Liver (tissue), 9 donors: ENCODE results near the gene PHF12. TPM values are rescaled to one million over a fixed set of nuclear protein-coding genes. Genes with fewer than 3 reads are reported as not detected.

Experiments
- DNase-seq: peaks from one replicate; pipeline ENCODE4 v3.0.0-alpha.2; 2017; ENCODE audit warnings: low spot score
- H3K27ac ChIP-seq, 2 donors: one replicate each; pipeline ENCODE4 v1.7.0; 2013; ENCODE audit warnings: inconsistent platforms in 2 of 2, low read length in 2 of 2, control low read depth in 1 of 2, low read depth in 1 of 2, mild to moderate bottlenecking in 1 of 2
- H3K27me3 ChIP-seq, 4 donors: one replicate each; pipeline versions ENCODE4 v1.6.1 to v1.7.0; 2013; ENCODE audit warnings: low read length in 3 of 4, inconsistent platforms in 1 of 4, mild to moderate bottlenecking in 1 of 4, moderate library complexity in 1 of 4; ENCODE audit not compliant: control insufficient read depth in 4 of 4, insufficient read depth in 4 of 4
- H3K36me3 ChIP-seq, 4 donors: one replicate each; pipeline versions ENCODE4 v1.6.1 to v1.7.0; 2013; ENCODE audit warnings: low read length in 3 of 4, mild to moderate bottlenecking in 3 of 4, low read depth in 1 of 4, moderate library complexity in 1 of 4; ENCODE audit not compliant: control insufficient read depth in 4 of 4, insufficient read depth in 3 of 4
- H3K4me1 ChIP-seq, 4 donors: one replicate each; pipeline versions ENCODE4 v1.6.1 to v1.7.0; 2013; ENCODE audit warnings: low read length in 3 of 4, mild to moderate bottlenecking in 3 of 4, moderate library complexity in 1 of 4; ENCODE audit not compliant: control insufficient read depth in 4 of 4, insufficient read depth in 4 of 4
- H3K4me3 ChIP-seq, 3 donors: one replicate each; pipeline versions ENCODE4 v1.6.1 to v1.7.0; 2013; ENCODE audit warnings: low read length in 3 of 3, control low read depth in 1 of 3, low read depth in 1 of 3, mild to moderate bottlenecking in 1 of 3
- H3K9ac ChIP-seq, 2 donors: one replicate each; pipeline ENCODE4 v1.7.0; 2013; ENCODE audit warnings: low read length in 2 of 2, mild to moderate bottlenecking in 2 of 2, moderate library complexity in 2 of 2, control low read depth in 1 of 2, low read depth in 1 of 2
- H3K9me3 ChIP-seq, 4 donors: one replicate each; pipeline versions ENCODE4 v1.6.1 to v1.7.0; 2013; ENCODE audit warnings: low read length in 3 of 4; ENCODE audit not compliant: control insufficient read depth in 4 of 4
- CTCF ChIP-seq: fragments of 150-350 bp; IDR thresholded peaks from 2 replicates; pipeline ENCODE4 v1.5.1; 2017; ENCODE audit warnings: improper control_type of control experiment, low read depth, low read length; ENCODE audit not compliant: missing input control
- EGR1 ChIP-seq, 2 donors: IDR thresholded peaks; 2 replicates each; pipeline ENCODE4 v1.6.1; 2016 to 2018; ENCODE audit warnings: antibody characterized with exemption in 2 of 2, low read depth in 2 of 2
- FOXA1 ChIP-seq: IDR thresholded peaks from 2 replicates; pipeline ENCODE4 v1.6.1; 2016; ENCODE audit warnings: antibody characterized with exemption
- FOXA2 ChIP-seq: IDR thresholded peaks from 2 replicates; pipeline ENCODE4 v1.6.1; 2016; ENCODE audit warnings: antibody characterized with exemption
- GABPA ChIP-seq, 2 donors: IDR thresholded peaks in 1 of 2; conservative IDR thresholded peaks in 1 of 2; 2 replicates each; pipeline ENCODE4 v1.6.1; 2016; ENCODE audit warnings: antibody characterized with exemption in 2 of 2, mild to moderate bottlenecking in 1 of 2, moderate library complexity in 1 of 2
- HNF4A ChIP-seq, 2 donors: conservative IDR thresholded peaks; 2 replicates each; pipeline ENCODE4 v1.6.1; 2016; ENCODE audit warnings: antibody characterized with exemption in 2 of 2, mild to moderate bottlenecking in 2 of 2
- HNF4G ChIP-seq: IDR thresholded peaks from 2 replicates; pipeline ENCODE4 v1.6.1; 2016; ENCODE audit warnings: antibody characterized with exemption
- JUND ChIP-seq, 2 donors: IDR thresholded peaks; 2 replicates each; pipeline ENCODE4 v1.6.1; 2016; ENCODE audit warnings: antibody characterized with exemption in 2 of 2
- MAX ChIP-seq: IDR thresholded peaks from 2 replicates; pipeline ENCODE4 v1.6.1; 2016; ENCODE audit warnings: antibody characterized with exemption
- RAD21 ChIP-seq, 2 donors: IDR thresholded peaks; 2 replicates each; pipeline ENCODE4 v1.6.1; 2016; ENCODE audit warnings: antibody characterized with exemption in 2 of 2, mild to moderate bottlenecking in 2 of 2
- REST ChIP-seq: IDR thresholded peaks from 2 replicates; pipeline ENCODE4 v1.6.1; 2016; ENCODE audit warnings: antibody characterized with exemption, mild to moderate bottlenecking
- RXRA ChIP-seq, 2 donors: IDR thresholded peaks; 2 replicates each; pipeline ENCODE4 v1.6.1; 2017 to 2018; ENCODE audit warnings: antibody characterized with exemption in 2 of 2, mild to moderate bottlenecking in 1 of 2
- SP1 ChIP-seq: IDR thresholded peaks from 2 replicates; pipeline ENCODE4 v1.6.1; 2018; ENCODE audit warnings: antibody characterized with exemption, mild to moderate bottlenecking
- TAF1 ChIP-seq: conservative IDR thresholded peaks from 2 replicates; pipeline ENCODE4 v1.6.1; 2016; ENCODE audit warnings: antibody characterized with exemption, mild to moderate bottlenecking
- YY1 ChIP-seq: IDR thresholded peaks from 2 replicates; pipeline ENCODE4 v1.6.1; 2016; ENCODE audit warnings: antibody characterized with exemption, mild to moderate bottlenecking
- ZBTB33 ChIP-seq: IDR thresholded peaks from 2 replicates; pipeline ENCODE4 v1.6.1; 2016; ENCODE audit warnings: antibody characterized with exemption
- WGBS: extraction: QIAGEN DNeasy Blood & Tissue Kit; methylation state at CpG from one replicate; pipeline ENCODE4 v1.1.7; 2013; 5-methylcytosine and 5-hydroxymethylcytosine counted together
- polyA plus RNA-seq, 2 donors: library from polyadenylated mRNA; stranded (reverse) in 1 of 2; unstranded in 1 of 2; fragments of 200-250 nt in 1 of 2; fragments of >200 nt in 1 of 2; fragmentation: Nextera tagmentation in 1 of 2; extraction: Ambion mirVana in 1 of 2; gene quantifications; one replicate each; pipeline versions ENCODE4 v1.2.1 to v1.2.3, GENCODE V29; 2013 to 2015
- total RNA-seq, 2 donors: library from RNA; depleted of rRNA; stranded (reverse); fragments of >200 nt; gene quantifications; one replicate each; pipeline ENCODE4 v1.2.3, GENCODE V29; 2014
- TF ChIP-seq, protein P1 (sequence below): IDR thresholded peaks from 2 replicates; pipeline ENCODE4 v1.6.1; 2016; ENCODE audit warnings: antibody characterized with exemption
- donor health status: healthy.
- donor health status: healthy.
- donor health status: healthy.
- donor health status: healthy.
- donor health status: healthy.

Gene PHF12
- total and polyA plus RNA-seq, 4 donors, result 4.3 to 21.3 (median 11.7) TPM

DNA sequence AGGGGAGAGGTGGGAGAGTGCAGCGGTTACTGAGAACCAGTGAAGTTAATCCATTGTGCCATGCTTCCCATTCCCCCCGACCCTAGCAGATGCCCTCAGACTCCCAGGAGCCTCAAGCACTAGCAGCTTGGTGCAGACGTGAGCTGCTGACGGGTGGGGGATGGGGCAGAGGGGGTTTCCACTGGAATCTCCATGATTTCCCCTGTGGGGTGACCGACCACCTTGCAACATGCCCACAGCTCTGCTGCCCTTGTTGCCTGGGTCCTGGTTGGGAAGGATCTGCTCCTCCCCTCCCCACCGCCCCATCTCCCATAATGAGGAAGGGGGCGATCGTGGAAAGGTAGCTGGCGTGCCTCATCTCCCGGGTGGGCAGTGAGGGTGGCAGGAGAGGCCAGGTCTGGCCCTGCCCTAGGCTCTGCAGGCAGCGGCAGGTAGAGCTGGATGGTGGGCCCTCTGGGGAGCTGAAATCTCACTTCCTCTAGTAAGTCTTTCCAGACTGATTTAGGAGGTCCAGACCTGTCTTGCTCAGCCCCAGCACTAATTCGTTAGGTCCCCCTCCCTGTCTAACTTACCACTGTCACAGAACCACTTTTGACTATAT lies 63.3 kb downstream of the PHF12 start:
- no peak overlapping the region for H3K9ac ChIP-seq
- peaks cover 6 to 25% (median 17%) of the 10 kb centered on the region in 4 donors for H3K36me3 ChIP-seq
- no peak for TF ChIP-seq CTCF
- TF ChIP-seq MAX, result no peak
- TF ChIP-seq HNF4G, result no peak
- TF ChIP-seq GABPA (IDR thresholded peaks at IDR 0.05 in 1 of 2, conservative IDR thresholded peaks at IDR 0.05 in 1 of 2), result no peak
- TF ChIP-seq TAF1, result no peak
- TF ChIP-seq YY1, result no peak
- TF ChIP-seq RXRA (IDR thresholded peaks at IDR 0.05), result no peak
- TF ChIP-seq SP1, result no peak
- TF ChIP-seq RAD21 (IDR thresholded peaks at IDR 0.05), result no peak
- no peak for TF ChIP-seq FOXA2
- TF ChIP-seq EGR1 (IDR thresholded peaks at IDR 0.05; ENCODE audit: low read depth in 2 of 2), result no peak
- TF ChIP-seq REST, result no peak
- no peak for TF ChIP-seq FOXA1
- no peaks in the 10 kb centered on the region for H3K9me3 ChIP-seq
- peaks cover 1 to 6% (median 5%) of the 10 kb centered on the region in 4 donors for H3K4me1 ChIP-seq
- no peaks in the 10 kb centered on the region for H3K27me3 ChIP-seq
- 91% methylated on average over 12 of the region's 12 CpGs for WGBS
- H3K27ac ChIP-seq, result no peak overlapping the region
- no peak for DNase-seq
- H3K4me3 ChIP-seq, result no peak overlapping the region

DNA sequence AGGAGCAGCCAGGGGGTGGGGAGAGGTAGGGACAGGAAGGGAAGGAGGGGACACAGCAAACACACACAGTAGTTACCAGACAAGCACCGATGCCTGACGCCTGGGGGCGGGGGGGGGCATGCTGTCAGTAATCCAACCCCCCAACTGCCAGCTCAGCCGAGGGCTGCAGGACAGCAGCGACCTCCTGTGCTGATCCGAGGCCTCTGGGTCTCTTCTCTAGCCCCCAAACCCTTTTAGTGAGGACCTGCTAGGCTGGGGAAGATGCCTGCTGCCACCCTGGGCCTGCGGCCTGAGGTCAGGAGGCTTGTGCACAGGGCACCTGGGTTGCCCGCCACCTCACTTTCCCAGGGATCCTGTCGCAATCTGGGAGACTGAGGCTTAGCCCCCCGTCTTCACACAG lies 65.4 kb downstream of the PHF12 start:
- Histone ChIP-seq H3K27me3 (no peaks in the 10 kb centered on the region), H3K9ac (no peak overlapping the region), H3K4me3 (no peak overlapping the region), H3K4me1 (no peaks in the 10 kb centered on the region), H3K9me3 (no peaks in the 10 kb centered on the region), H3K36me3 (peaks cover 25 to 46% (median 29%) of the 10 kb centered on the region in 4 donors), H3K27ac (no peak overlapping the region)
- TF ChIP-seq JUND (IDR thresholded peaks at IDR 0.05) (no peak), FOXA1 (no peak), TAF1 (no peak), SP1 (no peak), RXRA (IDR thresholded peaks at IDR 0.05) (no peak), REST (no peak), RAD21 (IDR thresholded peaks at IDR 0.05) (no peak), EGR1 (IDR thresholded peaks at IDR 0.05; ENCODE audit: low read depth in 2 of 2) (no peak), HNF4A (conservative IDR thresholded peaks at IDR 0.05) (no peak), FOXA2 (no peak), MAX (no peak), ZBTB33 (no peak), HNF4G (no peak), YY1 (no peak)
- TF ChIP-seq, protein P1, sequence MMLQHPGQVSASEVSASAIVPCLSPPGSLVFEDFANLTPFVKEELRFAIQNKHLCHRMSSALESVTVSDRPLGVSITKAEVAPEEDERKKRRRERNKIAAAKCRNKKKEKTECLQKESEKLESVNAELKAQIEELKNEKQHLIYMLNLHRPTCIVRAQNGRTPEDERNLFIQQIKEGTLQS, result no peak
- DNase-seq, result no peak
- WGBS, result 87% methylated on average over 10 of the region's 10 CpGs
